HG03575 (cell line): ENCODE data around the gene TBC1D2B.

Experiments
- ATAC-seq: cut with Tn5 transposase; IDR thresholded peaks from one replicate; pipeline ENCODE4 v1.9.1; 2021; ENCODE audit not compliant: unreplicated experiment, insufficient number of reproducible peaks, low FRiP score; ENCODE audit errors: extremely low read depth

The TBC1D2B gene

DNA sequence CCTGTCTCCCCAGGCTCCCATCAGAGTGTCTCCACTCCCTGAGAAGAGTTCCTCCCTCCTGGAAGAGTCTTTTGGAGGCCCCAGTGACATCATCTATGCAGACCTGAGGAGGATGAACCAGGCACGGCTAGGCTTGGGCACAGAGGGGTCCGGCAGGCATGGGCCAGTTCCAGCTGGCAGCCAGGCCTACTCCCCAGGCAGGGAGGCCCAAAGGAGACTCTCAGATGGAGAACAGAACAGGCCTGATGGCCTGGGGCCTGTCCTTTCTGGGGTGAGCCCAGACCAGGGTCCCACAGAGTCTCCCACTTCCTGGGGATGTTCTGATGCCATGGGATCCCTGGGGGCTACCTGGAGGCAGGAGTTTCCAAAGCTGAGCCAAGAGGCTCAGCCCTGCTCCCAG lies 23.4 kb upstream of the TBC1D2B start:
- ATAC-seq, result no peak

DNA sequence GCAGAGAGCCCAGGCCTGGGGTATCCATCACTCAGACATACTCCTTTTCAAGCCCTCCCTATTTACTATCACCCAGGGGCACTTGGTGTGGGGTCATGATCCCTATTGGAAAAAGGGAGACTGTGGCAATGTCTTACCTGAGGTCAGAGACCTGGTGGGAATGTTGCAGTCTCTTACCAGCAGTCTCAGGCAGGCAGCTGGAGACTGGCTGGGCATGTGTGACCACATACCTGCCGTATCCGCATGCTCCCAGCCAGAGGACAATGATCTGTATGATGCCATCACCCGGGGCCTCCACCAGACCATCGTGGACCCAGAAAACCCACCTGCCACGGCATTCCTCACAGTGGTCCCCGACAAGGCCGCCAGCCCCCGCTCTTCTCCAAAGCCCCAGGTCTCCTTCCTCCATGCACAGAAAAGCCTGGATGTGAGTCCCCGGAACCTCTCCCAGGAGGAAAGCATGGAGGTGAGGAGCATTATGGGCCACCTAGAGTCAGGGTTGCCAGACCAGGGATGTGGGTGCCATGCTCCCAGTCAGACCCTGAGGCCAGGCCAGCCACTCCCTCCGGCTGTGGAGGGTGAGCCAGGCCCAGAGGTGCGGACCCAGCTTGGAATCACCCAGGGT lies 20.7 kb upstream of the TBC1D2B start:
- no peak for ATAC-seq

DNA sequence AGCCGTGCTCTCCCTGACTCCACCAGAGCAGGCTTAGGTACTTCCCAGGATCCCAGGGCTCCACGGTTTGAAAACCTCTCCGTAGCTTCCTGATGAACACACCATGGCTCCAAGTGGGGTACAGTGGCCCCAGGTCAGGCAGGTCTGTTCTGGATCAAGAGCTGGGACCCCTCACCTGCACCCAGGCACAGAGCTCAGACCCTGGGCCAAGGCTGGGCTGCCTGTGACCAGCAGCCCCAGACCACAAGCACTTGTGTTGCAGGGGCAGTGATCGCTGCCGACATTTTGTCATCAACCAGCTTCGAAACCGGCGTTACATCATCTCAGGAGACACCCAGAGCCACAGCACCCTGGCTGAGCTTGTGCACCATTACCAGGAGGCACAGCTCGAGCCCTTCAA lies 20.2 kb upstream of the TBC1D2B start:
- ATAC-seq, result no peak

DNA sequence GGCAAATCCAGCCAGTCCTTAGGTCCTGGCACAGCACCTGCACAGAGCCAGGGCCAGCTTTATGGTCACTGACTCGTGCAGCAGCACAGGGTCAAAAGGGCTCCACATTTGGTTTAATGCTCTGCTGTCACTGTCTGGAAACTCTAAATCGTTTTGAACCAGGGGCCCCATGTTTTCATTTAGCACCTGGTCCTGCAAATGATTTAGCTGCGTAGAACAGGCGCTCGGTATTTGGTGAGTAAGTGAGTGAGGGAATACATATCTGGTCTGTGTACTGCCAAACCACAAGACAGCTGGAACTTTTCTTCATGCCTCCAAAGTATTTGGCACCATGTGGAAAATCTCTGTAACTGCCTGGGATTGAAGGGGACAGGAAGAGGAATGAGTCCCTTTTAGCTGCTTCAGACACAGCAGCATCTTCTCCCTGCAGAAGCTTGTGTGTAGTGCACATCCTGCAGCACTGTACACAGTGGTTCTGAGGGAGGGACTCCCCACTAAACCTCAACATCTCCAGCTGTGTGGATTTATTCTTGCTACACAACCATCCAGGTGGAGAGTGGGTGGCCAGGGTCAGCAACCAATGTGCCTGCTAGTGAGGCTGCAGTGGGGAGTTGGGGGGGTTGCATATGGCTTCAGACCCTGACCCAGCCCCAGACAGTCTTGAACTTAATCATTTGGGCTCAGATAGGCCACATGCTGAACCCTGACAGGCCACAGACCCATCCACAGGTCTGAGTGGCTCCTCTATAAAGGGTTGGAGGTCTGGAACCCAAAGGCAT lies 15.9 kb upstream of the TBC1D2B start:
- ATAC-seq, result no peak

DNA sequence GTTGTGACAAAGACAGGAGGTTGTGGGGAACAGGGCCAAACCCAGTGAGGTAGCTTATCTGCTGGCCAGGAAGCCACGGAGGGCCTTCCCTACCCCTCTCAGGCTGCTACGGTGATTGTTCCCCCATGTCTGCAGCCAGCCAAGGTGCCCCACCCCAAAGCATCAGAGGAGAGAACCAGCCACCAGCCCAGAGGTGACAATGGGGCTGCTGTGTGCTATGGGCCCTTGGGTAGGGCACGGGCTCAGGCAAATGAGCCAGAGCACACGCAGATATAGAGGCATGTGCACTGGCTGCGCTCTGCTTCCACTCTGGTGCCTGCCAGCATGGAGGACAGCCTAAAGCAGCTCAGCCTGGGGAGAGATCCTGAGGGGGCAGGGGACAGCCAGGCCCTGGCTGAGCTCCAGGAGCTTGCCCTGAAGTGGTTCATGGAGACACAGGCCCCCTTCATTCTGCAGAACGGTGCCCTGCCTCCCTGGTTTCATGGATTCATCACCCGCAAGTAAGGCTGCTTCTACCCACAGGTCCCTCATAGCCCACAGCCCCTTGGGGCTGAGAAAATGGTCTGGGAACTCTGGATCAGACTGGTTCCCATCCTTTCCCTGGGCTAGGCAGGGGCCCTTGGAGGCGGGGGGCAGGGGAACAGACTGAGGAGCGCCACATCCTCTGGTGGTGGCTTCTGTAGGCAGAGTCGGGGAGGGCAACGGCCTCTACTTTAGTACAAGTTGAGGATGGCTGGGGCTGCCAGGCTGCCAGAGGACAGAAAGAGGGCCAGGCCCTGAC lies 14.9 kb upstream of the TBC1D2B start, which contains the start of gene SH2D7:
TSS of gene SH2D7 (plus strand) at position 301 of the 781 bp plus-strand sequence. CDS start at position 325, 24 bp downstream.
- ATAC-seq, result no peak

DNA sequence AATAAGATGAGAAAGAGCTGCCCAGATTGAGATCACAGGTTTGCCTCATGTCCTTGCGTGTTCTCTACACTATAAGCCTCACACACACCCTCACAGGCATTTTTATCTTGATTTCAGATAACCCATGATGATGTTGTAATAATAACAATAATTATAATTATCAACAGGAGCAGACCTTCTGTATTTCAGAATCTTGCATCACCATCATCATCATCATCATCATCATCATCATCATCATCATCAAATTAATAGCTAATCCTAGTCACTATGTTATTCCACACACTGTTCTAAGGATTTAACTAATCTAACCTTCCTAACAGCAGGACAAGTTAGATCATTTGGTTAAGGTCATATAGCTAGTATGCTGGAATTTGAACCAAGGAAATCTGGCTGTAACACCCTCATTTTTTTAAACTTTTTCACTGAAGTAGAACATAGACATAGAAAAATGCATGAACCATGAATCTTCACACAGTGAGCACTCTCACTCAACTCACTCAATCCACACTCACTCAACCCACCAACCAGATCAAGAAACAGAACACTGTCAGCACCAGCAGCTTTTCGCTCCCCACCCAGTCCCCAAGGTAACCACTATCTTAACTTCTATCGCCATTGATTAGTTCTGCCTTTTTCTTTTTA lies 13.0 kb upstream of the TBC1D2B start:
- no peak for ATAC-seq

DNA sequence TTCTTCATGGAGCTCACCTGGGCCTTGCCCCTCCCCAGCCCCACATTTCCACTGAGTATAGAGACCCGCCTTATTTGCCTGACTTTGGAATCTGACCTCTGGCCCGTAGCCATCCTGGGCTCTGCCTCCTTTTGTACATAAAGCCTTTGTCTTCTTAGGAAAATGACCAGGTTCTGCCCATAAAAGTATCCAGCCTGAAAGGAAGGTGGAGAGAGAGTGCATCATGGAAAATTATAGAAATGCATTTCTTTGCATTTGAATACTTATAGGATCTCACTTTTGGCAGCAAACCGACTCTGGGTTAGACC lies 11.2 kb upstream of the TBC1D2B start:
- no peak for ATAC-seq

DNA sequence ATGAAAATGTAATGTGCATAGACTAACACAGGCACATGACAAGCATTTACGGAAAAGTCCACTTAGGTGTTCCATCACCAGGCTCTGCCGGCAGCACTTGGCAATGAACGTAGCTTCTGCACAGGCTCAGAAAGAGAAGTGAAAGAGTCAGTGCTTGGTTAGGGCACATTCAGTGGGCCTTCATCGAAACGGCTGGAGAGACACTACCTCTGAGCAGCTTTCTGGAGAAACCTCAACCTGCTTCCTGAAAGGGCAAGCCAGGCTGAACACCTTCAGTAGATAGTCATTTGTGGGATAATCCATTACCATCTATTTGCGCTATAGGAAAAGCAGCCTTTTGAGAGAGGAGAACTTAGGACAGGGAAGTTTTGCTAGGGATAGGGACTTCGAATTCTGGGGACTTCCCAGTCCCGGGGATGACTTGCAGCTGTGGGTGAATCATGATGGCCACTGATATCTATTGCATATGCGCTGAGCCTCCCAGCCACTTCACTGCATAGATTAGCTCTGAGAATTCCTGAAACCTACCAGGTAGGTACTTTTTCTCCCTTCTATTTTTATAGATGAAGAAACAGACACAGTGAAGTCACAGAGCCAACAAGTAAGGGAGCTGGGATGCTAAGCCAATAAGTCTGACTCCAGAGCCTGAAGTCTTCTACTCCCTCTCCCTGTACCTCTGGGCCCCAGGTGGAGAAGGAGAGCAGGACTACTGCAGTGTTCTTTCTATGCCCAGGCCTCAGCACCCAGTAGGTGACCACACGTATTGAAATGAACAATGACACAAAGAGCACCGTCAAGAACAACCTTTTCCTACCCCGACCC lies 10.7 kb upstream of the TBC1D2B start:
- ATAC-seq, result no peak

DNA sequence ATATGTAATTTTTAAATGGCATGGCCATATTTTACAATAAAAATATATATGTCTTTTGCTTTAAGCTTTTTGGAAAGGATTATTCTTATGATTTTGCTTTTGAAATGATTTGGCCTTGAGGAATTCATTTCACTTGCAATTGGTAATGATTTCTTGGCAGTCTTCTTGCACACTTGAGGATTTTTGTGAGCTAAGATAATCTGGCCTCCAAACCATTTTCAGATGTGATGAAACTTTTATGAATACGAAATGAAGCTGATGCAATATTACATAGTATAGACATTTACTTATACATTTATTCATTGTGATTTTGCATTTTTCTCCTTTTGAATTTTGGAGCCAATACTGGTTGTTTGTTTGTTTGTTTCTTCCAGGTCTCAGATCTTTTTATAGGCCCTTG lies 8.4 kb upstream of the TBC1D2B start:
- ATAC-seq, result no peak

DNA sequence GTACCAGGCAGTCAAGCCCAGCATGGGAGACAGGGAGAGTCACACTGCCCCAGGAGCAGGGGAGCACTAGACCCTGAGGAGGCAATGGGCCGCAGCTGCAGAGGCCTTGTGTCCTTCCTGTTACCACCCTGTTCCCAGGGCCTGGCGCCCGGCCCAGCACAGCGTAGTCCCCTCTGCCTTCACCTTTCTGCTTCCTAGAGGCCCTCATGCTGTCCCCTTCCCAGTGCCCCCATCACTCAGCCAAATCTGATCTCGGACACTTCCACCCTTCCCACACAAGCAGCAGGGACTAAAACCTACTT lies 6.9 kb upstream of the TBC1D2B start:
- no peak for ATAC-seq

DNA sequence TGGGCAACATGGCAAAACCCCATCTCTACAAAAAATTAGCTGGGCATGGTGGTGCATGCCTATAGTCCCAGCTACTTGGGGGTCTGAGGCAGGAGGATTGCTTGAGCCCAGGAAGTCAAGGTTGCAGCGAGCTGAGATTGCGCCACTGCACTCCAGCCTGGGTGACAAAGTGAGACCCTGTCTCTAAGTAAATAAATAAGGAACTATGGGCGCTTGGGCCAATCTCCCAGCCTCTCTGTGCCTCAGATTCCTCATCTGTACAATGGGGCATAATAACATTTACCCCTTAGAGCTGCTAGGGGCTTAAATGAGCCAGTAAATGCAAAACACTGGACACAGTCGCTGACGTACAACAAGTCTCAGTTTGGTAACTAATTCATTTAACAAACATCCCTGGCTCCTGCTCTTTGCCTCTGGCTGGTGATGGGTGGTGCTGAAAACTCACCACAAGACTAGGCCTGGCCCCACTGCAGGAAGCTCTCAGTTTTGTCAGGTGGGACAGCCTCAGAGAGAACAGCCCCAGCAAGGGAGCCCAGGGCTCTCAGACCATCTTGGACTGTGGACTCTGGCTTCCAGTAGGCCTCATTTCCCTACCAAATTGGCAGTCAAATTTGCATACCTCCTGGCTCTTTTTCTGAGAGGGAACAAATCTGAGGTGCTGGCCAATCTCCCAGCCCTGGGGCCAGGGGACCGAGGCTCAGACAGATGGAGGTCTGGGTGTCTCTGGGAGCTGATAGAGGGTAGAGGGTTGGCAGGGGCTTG lies 6.4 kb upstream of the TBC1D2B start:
- no peak for ATAC-seq

DNA sequence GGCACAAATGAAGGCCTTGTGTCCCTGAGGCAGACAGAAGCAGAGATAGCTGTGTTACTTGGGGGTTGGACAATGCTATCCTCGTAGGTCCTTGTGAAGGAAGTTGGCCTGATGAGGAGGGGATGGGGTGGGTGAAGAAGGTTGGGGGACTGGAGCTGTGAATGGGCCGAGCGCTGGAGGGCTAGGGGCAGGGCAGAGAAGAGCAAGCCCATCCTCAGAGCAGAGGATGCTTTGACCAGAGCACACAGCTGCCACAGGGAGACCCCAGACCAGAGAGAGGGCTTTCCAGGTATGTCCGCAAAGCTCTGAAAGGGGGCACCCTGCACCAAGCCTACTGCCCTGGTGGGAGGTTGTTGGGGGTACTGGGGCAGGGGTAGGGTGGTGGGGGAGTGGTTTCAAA lies 5.7 kb upstream of the TBC1D2B start:
- ATAC-seq, result no peak

DNA sequence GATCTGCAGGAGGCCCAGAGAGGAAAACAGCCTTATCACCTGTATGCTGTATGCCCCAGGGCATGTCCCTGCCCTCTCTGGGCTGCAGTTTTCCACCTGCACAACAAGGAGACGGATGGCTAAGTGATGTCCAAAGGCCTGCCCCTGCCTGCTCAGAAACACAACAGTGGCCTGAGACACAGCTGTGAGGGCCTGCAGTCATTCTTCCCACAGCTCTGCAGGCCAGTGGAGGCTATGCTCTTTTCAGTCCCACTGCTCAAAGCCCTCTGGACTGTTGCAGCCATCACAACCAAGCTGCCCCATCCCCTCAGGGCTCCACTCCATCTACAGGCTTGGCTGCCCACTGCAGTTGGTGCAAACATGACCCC lies 5.2 kb upstream of the TBC1D2B start:
- ATAC-seq, result no peak

DNA sequence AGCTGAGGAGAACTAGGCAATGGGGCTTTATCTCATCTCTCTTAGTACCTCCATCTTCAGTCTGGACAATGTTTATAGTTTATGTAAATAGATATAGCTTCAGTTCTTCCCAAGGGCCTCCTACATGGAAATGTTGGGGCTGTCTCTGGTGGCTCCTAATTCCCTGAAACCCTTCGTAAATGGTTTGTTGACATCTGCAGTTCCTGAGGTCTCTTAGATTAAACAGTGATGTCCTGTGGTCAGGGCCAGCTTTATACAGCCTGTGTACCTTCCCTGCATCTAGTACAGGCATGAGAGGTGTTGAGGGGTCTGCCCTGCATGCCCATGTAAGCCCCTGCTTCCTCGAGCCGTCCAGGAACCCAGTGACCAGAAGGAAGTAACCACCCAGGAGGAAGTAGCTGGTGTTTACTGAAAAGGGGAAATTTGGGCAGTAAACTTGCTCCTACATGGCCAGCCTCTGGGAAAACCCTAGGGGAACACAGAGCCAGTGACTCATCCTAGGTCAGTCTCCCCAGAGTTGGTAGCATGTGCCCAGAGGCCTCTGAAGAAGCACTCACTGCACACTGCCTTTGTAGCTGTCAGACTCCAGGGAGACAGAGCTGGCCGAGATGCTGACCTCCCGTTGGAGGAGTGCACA lies 4.7 kb upstream of the TBC1D2B start:
- ATAC-seq, result no peak

DNA sequence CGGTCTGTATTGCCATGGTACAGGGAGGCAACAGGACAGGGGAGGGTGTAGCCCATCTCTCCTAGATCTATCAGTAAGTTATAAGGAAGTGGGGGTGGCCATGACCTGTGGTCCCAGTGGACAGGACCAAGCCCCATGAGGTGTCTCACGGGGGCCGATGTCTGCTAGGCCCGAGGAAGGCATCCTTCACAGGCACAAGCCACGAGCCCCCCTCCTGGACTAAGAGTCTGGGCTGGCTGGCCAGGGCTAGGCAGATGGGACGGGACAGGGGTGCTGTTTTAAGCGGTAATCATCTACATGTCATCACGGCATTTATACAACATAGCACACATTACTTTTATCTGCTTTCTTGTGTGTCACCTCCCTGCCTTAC lies 2.6 kb upstream of the TBC1D2B start:
- ATAC-seq, result no peak

DNA sequence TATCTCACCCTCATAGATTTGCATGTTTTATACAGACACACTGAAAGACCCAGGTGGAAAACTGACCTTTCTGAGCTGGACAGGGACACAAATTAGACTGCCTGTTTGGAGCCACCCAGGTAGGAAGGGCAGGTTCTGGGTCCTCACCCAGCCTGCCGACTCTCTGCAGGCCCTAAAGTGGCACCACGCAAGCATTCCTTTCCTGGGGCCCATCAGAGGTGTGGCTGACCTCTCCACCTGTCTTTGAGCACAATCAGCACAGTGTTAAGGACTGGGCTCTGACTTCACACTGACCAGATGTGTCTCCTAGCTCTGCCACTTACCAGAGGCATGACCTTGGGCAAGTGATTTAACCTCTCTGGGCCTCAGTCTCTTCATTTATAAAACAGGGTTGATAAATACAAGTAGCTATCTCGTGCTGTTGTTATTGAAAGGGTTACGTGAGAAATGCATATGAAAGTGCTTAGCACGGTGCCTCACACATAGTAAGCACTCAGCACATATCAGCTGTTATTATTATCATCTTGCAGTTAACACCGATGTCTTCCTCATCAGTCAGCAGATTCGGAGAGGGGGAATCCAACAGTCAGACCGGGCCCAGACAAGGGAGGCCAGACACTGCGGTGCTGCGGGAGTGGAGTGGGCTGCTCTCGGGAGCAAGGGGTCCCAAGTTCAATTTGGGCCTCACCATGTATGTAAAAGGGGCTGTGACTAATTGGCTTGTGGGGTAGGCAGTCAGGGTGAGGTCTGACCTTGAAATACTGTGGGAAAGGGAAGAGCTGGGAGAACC lies 2.0 kb upstream of the TBC1D2B start:
- no peak for ATAC-seq

DNA sequence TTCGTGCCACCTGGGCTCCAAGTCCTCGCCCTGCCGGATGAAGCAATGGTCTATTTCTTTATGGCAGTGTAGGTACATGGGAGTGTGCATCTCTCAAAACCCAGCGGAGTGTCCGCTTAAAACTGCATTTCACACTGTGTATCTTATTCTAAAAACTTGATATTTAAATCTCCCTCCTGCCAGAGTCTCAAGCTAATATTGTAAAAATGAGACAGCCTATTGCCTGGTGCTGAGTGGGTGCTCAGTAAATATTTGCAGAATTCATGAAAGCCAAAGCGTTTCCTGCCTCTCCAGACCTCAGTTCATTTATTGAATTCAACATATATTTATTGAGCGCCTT lies 330 bp upstream of the TBC1D2B start:
- no peak for ATAC-seq
